H1 (cell line): ENCODE data around the gene NAA16.

Source experiments
- EP300 ChIP-seq, 2 experiments: IDR thresholded peaks; 1 replicate in 1 of 2; 2 replicates in 1 of 2; pipeline ENCODE4 v1.6.1; 2011 to 2012; ENCODE audit warnings: low read depth in 2 of 2, low read length in 2 of 2, mild to moderate bottlenecking in 2 of 2, borderline replicate concordance in 1 of 2, inconsistent platforms in 1 of 2, moderate library complexity in 1 of 2
- POLR2AphosphoS5 ChIP-seq: IDR thresholded peaks from 2 replicates; pipeline ENCODE4 v1.6.1; 2011; ENCODE audit warnings: low read depth, low read length
- RFX5 ChIP-seq: IDR thresholded peaks from 2 replicates; pipeline ENCODE4 v1.6.1; 2011; ENCODE audit warnings: low read depth, low read length, improper control_type of control experiment, borderline replicate concordance
- TF ChIP-seq, protein P1 (sequence below), 3 experiments: IDR thresholded peaks; 1 replicate in 2 of 3; 2 replicates in 1 of 3; pipeline versions ENCODE4 v1.5.1 to v1.6.1; 2011; ENCODE audit warnings: low read length in 3 of 3, mild to moderate bottlenecking in 3 of 3, inconsistent platforms in 2 of 3, low read depth in 1 of 3, moderate library complexity in 1 of 3; ENCODE audit not compliant: insufficient read depth in 1 of 3; ENCODE audit errors: control extremely low read depth in 1 of 3

- peak; percentile 88 for TF ChIP-seq POLR2AphosphoS5
- TF ChIP-seq, protein P1, sequence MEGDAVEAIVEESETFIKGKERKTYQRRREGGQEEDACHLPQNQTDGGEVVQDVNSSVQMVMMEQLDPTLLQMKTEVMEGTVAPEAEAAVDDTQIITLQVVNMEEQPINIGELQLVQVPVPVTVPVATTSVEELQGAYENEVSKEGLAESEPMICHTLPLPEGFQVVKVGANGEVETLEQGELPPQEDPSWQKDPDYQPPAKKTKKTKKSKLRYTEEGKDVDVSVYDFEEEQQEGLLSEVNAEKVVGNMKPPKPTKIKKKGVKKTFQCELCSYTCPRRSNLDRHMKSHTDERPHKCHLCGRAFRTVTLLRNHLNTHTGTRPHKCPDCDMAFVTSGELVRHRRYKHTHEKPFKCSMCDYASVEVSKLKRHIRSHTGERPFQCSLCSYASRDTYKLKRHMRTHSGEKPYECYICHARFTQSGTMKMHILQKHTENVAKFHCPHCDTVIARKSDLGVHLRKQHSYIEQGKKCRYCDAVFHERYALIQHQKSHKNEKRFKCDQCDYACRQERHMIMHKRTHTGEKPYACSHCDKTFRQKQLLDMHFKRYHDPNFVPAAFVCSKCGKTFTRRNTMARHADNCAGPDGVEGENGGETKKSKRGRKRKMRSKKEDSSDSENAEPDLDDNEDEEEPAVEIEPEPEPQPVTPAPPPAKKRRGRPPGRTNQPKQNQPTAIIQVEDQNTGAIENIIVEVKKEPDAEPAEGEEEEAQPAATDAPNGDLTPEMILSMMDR (IDR thresholded peaks at IDR 0.05; ENCODE audit: control extremely low read depth in 1 of 3, insufficient read depth in 1 of 3, low read depth in 1 of 3, low read length in 3 of 3), result no peak
- peak in 1 of 2 experiments; percentile 19; a peak in 1 of 3 replicates for TF ChIP-seq EP300 (IDR thresholded peaks at IDR 0.05; ENCODE audit: borderline replicate concordance in 1 of 2, low read depth in 2 of 2, low read length in 2 of 2)
- no peak for TF ChIP-seq RFX5
Observed at GRCh38 chr13:41310963-41311405, at the start of gene NAA16.
